HepG2 (cell line): ENCODE results near the gene COQ8B. TPM values are rescaled to one million over a fixed set of nuclear protein-coding genes. Genes with fewer than 3 reads are reported as not detected.
A peak's percentile ranks its signal among the peaks of the same experiment; 100 is the strongest.

Experiments used
- FLYWCH1 ChIP-seq: sonication (generic); formaldehyde crosslinking; IDR thresholded peaks from 2 replicates; pipeline ENCODE4 v1.8.1; 2023; ENCODE audit warnings: mild to moderate bottlenecking, missing genetic modification reagents
- FOXK2 ChIP-seq: fragments of 450-650 bp; IDR thresholded peaks from 2 replicates; pipeline ENCODE4 v1.6.1; 2016
- FOXM1 ChIP-seq: sonication (generic); formaldehyde crosslinking; IDR thresholded peaks from 2 replicates; pipeline ENCODE4 v1.5.0; 2020; ENCODE audit warnings: missing genetic modification reagents
- GABPB1 ChIP-seq: IDR thresholded peaks from 2 replicates; pipeline ENCODE4 v1.6.1; 2016; ENCODE audit warnings: mild to moderate bottlenecking, missing genetic modification reagents, moderate library complexity, missing compliant biosample characterization
- GFI1 ChIP-seq: sonication (generic); formaldehyde crosslinking; IDR thresholded peaks from 2 replicates; pipeline ENCODE4 v1.5.0; 2020; ENCODE audit warnings: missing genetic modification reagents, mild to moderate bottlenecking, borderline replicate concordance
- KLF15 ChIP-seq: sonication (generic); formaldehyde crosslinking; IDR thresholded peaks from 2 replicates; pipeline ENCODE4 v1.8.1; 2023; ENCODE audit warnings: borderline replicate concordance, mild to moderate bottlenecking, inconsistent platforms, missing genetic modification reagents, mixed read lengths
- TCF7L2 ChIP-seq: IDR thresholded peaks from 2 replicates; pipeline ENCODE4 v1.6.1; 2011; ENCODE audit warnings: mild to moderate bottlenecking, low read depth, low read length, moderate library complexity
- ZBTB14 ChIP-seq: sonication (generic); formaldehyde crosslinking; IDR thresholded peaks from 2 replicates; pipeline ENCODE4 v1.4.0; 2020; ENCODE audit warnings: missing genetic modification reagents
- ZBTB7A ChIP-seq: sonication (generic); formaldehyde crosslinking; IDR thresholded peaks from 2 replicates; pipeline ENCODE4 v1.8.0; 2022; ENCODE audit warnings: mild to moderate bottlenecking, missing genetic modification reagents
- ZNF274 ChIP-seq: sonication (generic); formaldehyde crosslinking; IDR thresholded peaks from 2 replicates; pipeline ENCODE4 v1.5.1; 2020; ENCODE audit warnings: mild to moderate bottlenecking, missing genetic modification reagents
- ZNF350 ChIP-seq: sonication (generic); formaldehyde crosslinking; IDR thresholded peaks from 2 replicates; pipeline ENCODE4 v1.4.0; 2020; ENCODE audit warnings: mild to moderate bottlenecking, low read depth, missing genetic modification reagents, borderline replicate concordance
- ZNF367 ChIP-seq: sonication (generic); formaldehyde crosslinking; IDR thresholded peaks from 2 replicates; pipeline ENCODE4 v1.4.0; 2020; ENCODE audit warnings: missing genetic modification reagents, borderline replicate concordance
- ZNF407 ChIP-seq: sonication (generic); formaldehyde crosslinking; IDR thresholded peaks from one replicate; pipeline ENCODE4 v1.5.1; 2020; ENCODE audit warnings: mild to moderate bottlenecking, missing genetic modification reagents; ENCODE audit errors: not compliant biosample characterization
- ZNF615 ChIP-seq: sonication (generic); formaldehyde crosslinking; IDR thresholded peaks from 2 replicates; pipeline ENCODE4 v1.5.0; 2020; ENCODE audit warnings: mild to moderate bottlenecking, missing genetic modification reagents, borderline replicate concordance
- ZNF766 ChIP-seq: sonication (generic); formaldehyde crosslinking; IDR thresholded peaks from 2 replicates; pipeline ENCODE4 v1.5.0; 2020; ENCODE audit warnings: missing genetic modification reagents, borderline replicate concordance
- polyA plus RNA-seq, 8 experiments: library from polyadenylated mRNA; depleted of rRNA in 3 of 8; stranded (reverse) in 7 of 8; unstranded in 1 of 8; fragments of >200 nt; fragmentation: Illumina TruSeq in 4 of 8; extraction: Trizol in 4 of 8; gene quantifications; 2 replicates each; pipeline versions ENCODE4 v1.2.1 to v1.2.3, GENCODE V29; 2011 to 2016; ENCODE audit warnings: low read depth in 4 of 8, missing spikeins in 1 of 8, mixed read lengths in 1 of 8; ENCODE audit not compliant: insufficient read depth in 1 of 8
- total RNA-seq, 5 experiments: library from RNA; depleted of rRNA; stranded (reverse); fragments of >200 nt; fragmentation: Illumina TruSeq; extraction: Trizol; gene quantifications; 2 replicates each; pipeline ENCODE4 v1.2.3, GENCODE V29; 2016; ENCODE audit warnings: low read depth in 1 of 5
- TF ChIP-seq, protein P1 (sequence below): sonication (generic); formaldehyde crosslinking; IDR thresholded peaks from 2 replicates; pipeline ENCODE4 v1.4.0; 2020; ENCODE audit warnings: missing genetic modification reagents; ENCODE audit errors: not compliant biosample characterization
- TF ChIP-seq, protein P2 (sequence below): sonication (generic); formaldehyde crosslinking; IDR thresholded peaks from 2 replicates; pipeline ENCODE4 v1.4.0; 2020; ENCODE audit warnings: mild to moderate bottlenecking, missing genetic modification reagents
- TF ChIP-seq, protein P3 (sequence below): sonication (generic); formaldehyde crosslinking; IDR thresholded peaks from 2 replicates; pipeline ENCODE4 v1.4.0; 2020; ENCODE audit warnings: mild to moderate bottlenecking, low read depth, missing genetic modification reagents

The COQ8B gene
- total and polyA plus RNA-seq, 2 of the 13 experiments (the other 11 are each of a cell fraction or from before 2014, with no cell fraction given): 12.3 to 17.2 TPM

GRCh38 chr19:40750874-40751537, 34.3 kb upstream of the COQ8B start, which contains the start of gene SNRPA (continued):
- TF ChIP-seq ZNF350 (CRISPR knock-in tag) (peak; percentile 34; the same call in 1 of the 2 replicates), KLF15 (CRISPR knock-in tag) (no peak), GFI1 (CRISPR knock-in tag) (no peak), ZNF274 (no peak), FOXK2 (no peak), GABPB1 (CRISPR knock-in tag) (peak; percentile 74; the same call in 1 of the 2 replicates), ZBTB7A (CRISPR knock-in tag) (no peak), ZNF367 (CRISPR knock-in tag) (no peak), TCF7L2 (no peak), ZNF766 (CRISPR knock-in tag) (peak; percentile 74; the same call in 1 of the 2 replicates), ZNF615 (CRISPR knock-in tag) (no peak), ZBTB14 (CRISPR knock-in tag) (no peak), ZNF407 (CRISPR knock-in tag) (no peak), FOXM1 (no peak), FLYWCH1 (no peak)
- TF ChIP-seq, protein P1, sequence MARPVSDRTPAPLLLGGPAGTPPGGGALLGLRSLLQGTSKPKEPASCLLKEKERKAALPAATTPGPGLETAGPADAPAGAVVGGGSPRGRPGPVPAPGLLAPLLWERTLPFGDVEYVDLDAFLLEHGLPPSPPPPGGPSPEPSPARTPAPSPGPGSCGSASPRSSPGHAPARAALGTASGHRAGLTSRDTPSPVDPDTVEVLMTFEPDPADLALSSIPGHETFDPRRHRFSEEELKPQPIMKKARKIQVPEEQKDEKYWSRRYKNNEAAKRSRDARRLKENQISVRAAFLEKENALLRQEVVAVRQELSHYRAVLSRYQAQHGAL (CRISPR knock-in tag): no peak
- TF ChIP-seq, protein P2, sequence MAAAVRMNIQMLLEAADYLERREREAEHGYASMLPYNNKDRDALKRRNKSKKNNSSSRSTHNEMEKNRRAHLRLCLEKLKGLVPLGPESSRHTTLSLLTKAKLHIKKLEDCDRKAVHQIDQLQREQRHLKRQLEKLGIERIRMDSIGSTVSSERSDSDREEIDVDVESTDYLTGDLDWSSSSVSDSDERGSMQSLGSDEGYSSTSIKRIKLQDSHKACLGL (CRISPR knock-in tag): peak; percentile 16
- TF ChIP-seq, protein P3, sequence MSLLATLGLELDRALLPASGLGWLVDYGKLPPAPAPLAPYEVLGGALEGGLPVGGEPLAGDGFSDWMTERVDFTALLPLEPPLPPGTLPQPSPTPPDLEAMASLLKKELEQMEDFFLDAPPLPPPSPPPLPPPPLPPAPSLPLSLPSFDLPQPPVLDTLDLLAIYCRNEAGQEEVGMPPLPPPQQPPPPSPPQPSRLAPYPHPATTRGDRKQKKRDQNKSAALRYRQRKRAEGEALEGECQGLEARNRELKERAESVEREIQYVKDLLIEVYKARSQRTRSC (CRISPR knock-in tag): no peak
